HFFc6 (cell line): ENCODE measurements around the gene PLCZ1. TPM values are rescaled to one million over a fixed set of nuclear protein-coding genes. Genes with fewer than 3 reads are reported as not detected.

Source experiments
- DNase-seq: peaks from one replicate; pipeline ENCODE4 v3.0.0-alpha.2; 2018
- H3K27ac Mint-ChIP-seq: 2 replicates; pipeline ENCODE4 v1.8.0; 2020; ENCODE audit warnings: mild to moderate bottlenecking, mixed read lengths
- H3K27me3 Mint-ChIP-seq: 2 replicates; pipeline ENCODE4 v1.8.0; 2021; ENCODE audit warnings: mild to moderate bottlenecking, moderate library complexity, mixed read lengths; ENCODE audit not compliant: insufficient read depth
- H3K36me3 Mint-ChIP-seq: 2 replicates; pipeline ENCODE4 v1.8.0; 2021; ENCODE audit warnings: low read depth, mixed read lengths
- H3K4me1 Mint-ChIP-seq: 2 replicates; pipeline ENCODE4 v1.8.0; 2020; ENCODE audit warnings: low read depth, mixed read lengths
- H3K4me3 Mint-ChIP-seq: 2 replicates; pipeline ENCODE4 v1.8.0; 2020; ENCODE audit warnings: mild to moderate bottlenecking, moderate library complexity, mixed read lengths
- H3K9me3 Mint-ChIP-seq: 2 replicates; pipeline ENCODE4 v1.8.0; 2020; ENCODE audit warnings: mild to moderate bottlenecking, mixed read lengths
- total RNA-seq, 6 experiments: library from RNA; stranded (reverse); fragmentation: NEBNext Ultra II Directional; extraction: Animal tissue kit (Norgen Biotek cat#: 25700); gene quantifications; 2 replicates in 1 of 6; 3 replicates in 5 of 6; pipeline ENCODE4 v1.2.3, GENCODE V29; 2021
- TF ChIP-seq, protein P1 (sequence below): fragments of 200-600 bp; sonication (generic); IDR thresholded peaks from 2 replicates; pipeline ENCODE4 v1.5.0; 2021; ENCODE audit warnings: antibody characterized with exemption, mild to moderate bottlenecking

PLCZ1 gene
- total RNA-seq, 6 experiments from 2014 or later, result not detected

DNA sequence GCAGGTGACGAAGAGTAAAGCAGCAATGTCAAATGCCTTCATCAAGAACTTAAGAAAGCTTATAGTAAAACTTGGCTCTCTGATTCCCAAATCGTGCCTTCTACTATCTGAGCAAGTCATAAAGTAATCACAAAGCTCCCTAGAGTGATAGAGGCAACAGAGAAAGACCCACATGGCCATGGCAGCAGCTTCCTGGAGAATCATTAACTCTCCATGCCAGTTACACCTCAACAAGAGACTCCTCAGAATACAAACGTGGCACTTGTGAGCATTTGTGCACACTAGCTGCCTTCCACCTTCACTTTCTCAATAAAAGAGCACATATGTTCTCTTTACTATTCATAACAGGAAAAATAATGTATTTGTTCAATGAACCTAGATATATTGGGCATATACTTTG is 48.0 kb downstream of the PLCZ1 start:
- H3K36me3 Mint-ChIP-seq, result no peaks in the 10 kb centered on the region; the same call in 1 of the 2 replicates

GRCh38 chr12:18684430-18684829 is 53.4 kb downstream of the PLCZ1 start:
- H3K36me3 Mint-ChIP-seq, result no peaks in the 10 kb centered on the region
- H3K9me3 Mint-ChIP-seq, result no peaks in the 10 kb centered on the region
- no peak overlapping the region for H3K4me3 Mint-ChIP-seq
- no peak for DNase-seq
- H3K27me3 Mint-ChIP-seq, result no peaks in the 10 kb centered on the region
- H3K4me1 Mint-ChIP-seq, result peaks cover 20% of the 10 kb centered on the region
- no peak overlapping the region for H3K27ac Mint-ChIP-seq
- TF ChIP-seq, protein P1, sequence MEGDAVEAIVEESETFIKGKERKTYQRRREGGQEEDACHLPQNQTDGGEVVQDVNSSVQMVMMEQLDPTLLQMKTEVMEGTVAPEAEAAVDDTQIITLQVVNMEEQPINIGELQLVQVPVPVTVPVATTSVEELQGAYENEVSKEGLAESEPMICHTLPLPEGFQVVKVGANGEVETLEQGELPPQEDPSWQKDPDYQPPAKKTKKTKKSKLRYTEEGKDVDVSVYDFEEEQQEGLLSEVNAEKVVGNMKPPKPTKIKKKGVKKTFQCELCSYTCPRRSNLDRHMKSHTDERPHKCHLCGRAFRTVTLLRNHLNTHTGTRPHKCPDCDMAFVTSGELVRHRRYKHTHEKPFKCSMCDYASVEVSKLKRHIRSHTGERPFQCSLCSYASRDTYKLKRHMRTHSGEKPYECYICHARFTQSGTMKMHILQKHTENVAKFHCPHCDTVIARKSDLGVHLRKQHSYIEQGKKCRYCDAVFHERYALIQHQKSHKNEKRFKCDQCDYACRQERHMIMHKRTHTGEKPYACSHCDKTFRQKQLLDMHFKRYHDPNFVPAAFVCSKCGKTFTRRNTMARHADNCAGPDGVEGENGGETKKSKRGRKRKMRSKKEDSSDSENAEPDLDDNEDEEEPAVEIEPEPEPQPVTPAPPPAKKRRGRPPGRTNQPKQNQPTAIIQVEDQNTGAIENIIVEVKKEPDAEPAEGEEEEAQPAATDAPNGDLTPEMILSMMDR, result no peak

More for the DNA sequence above, 48.0 kb downstream of the PLCZ1 start:
- Mint-ChIP-seq H3K9me3 (no peaks in the 10 kb centered on the region), H3K4me1 (peaks cover 32% of the 10 kb centered on the region), H3K4me3 (no peak overlapping the region), H3K27ac (peak overlapping the region; percentile 42), H3K27me3 (no peaks in the 10 kb centered on the region)
- DNase-seq, result no peak
- TF ChIP-seq, protein P1, result no peak

GRCh38 chr12:18683327-18684013 is 54.3 kb downstream of the PLCZ1 start:
- Mint-ChIP-seq H3K4me1 (peaks cover 20% of the 10 kb centered on the region), H3K9me3 (no peaks in the 10 kb centered on the region), H3K36me3 (no peaks in the 10 kb centered on the region), H3K4me3 (no peak overlapping the region), H3K27me3 (no peaks in the 10 kb centered on the region), H3K27ac (peak overlapping the region; percentile 76)
- TF ChIP-seq, protein P1, result no peak
- DNase-seq, result peak; percentile 63

DNA sequence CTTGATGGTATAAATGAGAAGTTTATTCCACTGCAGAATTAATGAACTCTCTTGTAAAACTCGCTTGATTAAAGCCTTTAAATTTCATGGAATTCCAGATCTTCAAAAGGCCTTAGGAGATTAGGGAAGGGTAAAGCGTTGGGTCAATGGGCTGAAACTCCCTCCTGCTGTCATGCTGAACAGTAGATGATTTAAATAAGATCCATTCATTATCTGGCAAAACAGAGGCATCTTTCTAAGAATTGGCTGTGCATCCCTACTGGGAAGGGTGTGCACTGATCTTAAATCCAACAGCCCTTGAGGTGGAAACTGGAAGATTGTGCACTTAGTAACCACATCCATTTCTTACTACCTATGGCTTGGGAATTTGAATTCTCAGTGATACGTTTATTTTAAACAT is 56.0 kb downstream of the PLCZ1 start:
- Mint-ChIP-seq H3K27me3 (no peaks in the 10 kb centered on the region), H3K27ac (no peak overlapping the region), H3K36me3 (no peaks in the 10 kb centered on the region), H3K4me3 (no peak overlapping the region), H3K4me1 (peaks cover 16% of the 10 kb centered on the region), H3K9me3 (no peaks in the 10 kb centered on the region)
- TF ChIP-seq, protein P1, result no peak
- DNase-seq, result no peak

DNA sequence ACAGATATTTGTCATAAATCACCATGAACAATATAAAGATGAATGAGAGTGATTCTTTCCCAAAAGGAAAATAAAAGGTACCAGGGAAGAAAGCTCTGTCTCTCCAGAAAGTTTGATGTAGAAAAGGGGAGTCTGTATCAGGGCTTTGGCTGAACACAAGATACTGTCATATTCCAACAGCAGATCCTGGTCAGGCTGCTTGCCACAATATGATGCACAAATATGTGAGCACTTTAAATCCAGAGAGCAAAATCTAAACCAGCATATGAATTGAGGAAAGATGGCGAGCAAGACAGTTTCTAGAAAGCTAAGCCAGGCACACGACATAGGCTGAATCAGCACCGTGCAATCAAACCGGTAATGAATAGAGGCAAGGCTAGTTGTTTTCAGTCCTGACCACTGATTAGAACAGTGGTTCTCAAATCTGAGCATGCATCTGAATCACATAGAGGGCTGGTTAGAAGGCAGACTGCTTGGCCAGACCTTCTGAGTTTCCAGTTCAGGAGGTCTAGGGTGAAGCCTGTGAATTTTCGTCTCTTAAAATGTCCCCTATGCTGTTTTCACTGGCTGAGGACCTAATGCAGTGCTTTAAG is 60.7 kb downstream of the PLCZ1 start:
- no peaks in the 10 kb centered on the region for H3K36me3 Mint-ChIP-seq
- H3K4me3 Mint-ChIP-seq, result no peak overlapping the region
- H3K4me1 Mint-ChIP-seq, result no peaks in the 10 kb centered on the region
- H3K27me3 Mint-ChIP-seq, result no peaks in the 10 kb centered on the region; the same call in 1 of the 2 replicates
- no peak overlapping the region for H3K27ac Mint-ChIP-seq
- DNase-seq, result no peak
- H3K9me3 Mint-ChIP-seq, result no peaks in the 10 kb centered on the region
- TF ChIP-seq, protein P1, result no peak
